Fibroblast of upper back skin (primary cell): ENCODE results near the gene CD200R1.
"Not testable (repeated sequence)": the region's sequence is repeated elsewhere in the genome, so short reads cannot be mapped to it uniquely, and the experiment has no call there.

Experiments
- DNase-seq: peaks from one replicate; pipeline ENCODE4 v3.0.0-alpha.2; 2013

Gene CD200R1

GRCh38 chr3:112973325-112974177, 1.4 kb downstream of the CD200R1 start:
- DNase-seq: no peak

- DNase-seq: no peak
Measured at GRCh38 chr3:112972158-112972557, 2.7 kb downstream of the CD200R1 start.

- DNase-seq: no peak
Measured at GRCh38 chr3:112967828-112968227, 7.1 kb downstream of the CD200R1 start.

GRCh38 chr3:112967425-112967824, 7.5 kb downstream of the CD200R1 start:
- DNase-seq: no peak

GRCh38 chr3:112966633-112967032, 8.3 kb downstream of the CD200R1 start:
- no peak for DNase-seq

- DNase-seq: no peak
Measured at GRCh38 chr3:112965656-112966055, 9.2 kb downstream of the CD200R1 start.

- no peak for DNase-seq
Measured at GRCh38 chr3:112963683-112964082, 11.2 kb downstream of the CD200R1 start.

GRCh38 chr3:112958811-112959560, 15.9 kb downstream of the CD200R1 start:
- no peak for DNase-seq

- DNase-seq: no peak
Measured at GRCh38 chr3:112956351-112956750, 18.6 kb downstream of the CD200R1 start.

- DNase-seq: no peak
Measured at GRCh38 chr3:112948346-112948838, 26.5 kb downstream of the CD200R1 start.

- no peak for DNase-seq
Measured at GRCh38 chr3:112931736-112932521, 43.0 kb downstream of the CD200R1 start.

GRCh38 chr3:112930771-112931170, 44.1 kb downstream of the CD200R1 start:
- DNase-seq: no peak

GRCh38 chr3:112925969-112926368, 48.9 kb downstream of the CD200R1 start:
- DNase-seq: no peak

GRCh38 chr3:112925560-112925959, 49.3 kb downstream of the CD200R1 start:
- no peak for DNase-seq

GRCh38 chr3:112919541-112919940, 55.4 kb downstream of the CD200R1 start:
- DNase-seq: not testable (repeated sequence)

- DNase-seq: no peak
Measured at GRCh38 chr3:112908252-112908651, 66.7 kb downstream of the CD200R1 start.

GRCh38 chr3:112904786-112905185, 70.1 kb downstream of the CD200R1 start:
- no peak for DNase-seq

- no peak for DNase-seq
Measured at GRCh38 chr3:112900113-112900512, 74.8 kb downstream of the CD200R1 start.

- DNase-seq: no peak
Measured at GRCh38 chr3:112897791-112898190, 77.1 kb downstream of the CD200R1 start.

- DNase-seq: peak; percentile 58
Measured at GRCh38 chr3:112894258-112894657, 80.6 kb downstream of the CD200R1 start.

- DNase-seq: peak; percentile 46
Measured at GRCh38 chr3:112889357-112889756, 85.5 kb downstream of the CD200R1 start.

GRCh38 chr3:112888381-112889085, 86.4 kb downstream of the CD200R1 start:
- DNase-seq: peak; percentile 46
